Suprapubic skin (tissue), 4 donors: Measurements from ENCODE around the gene HMOX2. TPM values are rescaled to one million over a fixed set of nuclear protein-coding genes. Genes with fewer than 3 reads are reported as not detected.

Source experiments
- DNase-seq, 2 donors: peaks; one replicate each; pipeline ENCODE4 v3.0.0-alpha.2; 2019; ENCODE audit warnings: low spot score in 2 of 2
- H3K27ac ChIP-seq: fragments of 200-600 bp; sonication (generic); one replicate; pipeline ENCODE4 v1.5.1; 2019
- H3K27me3 ChIP-seq: fragments of 200-600 bp; sonication (generic); one replicate; pipeline ENCODE4 v1.5.1; 2019
- H3K36me3 ChIP-seq: fragments of 200-600 bp; sonication (generic); one replicate; pipeline ENCODE4 v1.5.1; 2019
- H3K4me1 ChIP-seq: fragments of 200-600 bp; sonication (generic); one replicate; pipeline ENCODE4 v1.5.1; 2019
- H3K4me3 ChIP-seq: fragments of 200-600 bp; sonication (generic); one replicate; pipeline ENCODE4 v1.5.1; 2019; ENCODE audit warnings: mild to moderate bottlenecking
- H3K9me3 ChIP-seq: fragments of 200-600 bp; sonication (generic); one replicate; pipeline ENCODE4 v1.5.1; 2019
- EP300 ChIP-seq: sonication (generic); formaldehyde crosslinking; IDR thresholded peaks from one replicate; pipeline ENCODE4 v1.6.1; 2017; ENCODE audit warnings: antibody characterized with exemption
- POLR2A ChIP-seq, 2 donors: fragments of 450-650 bp; IDR thresholded peaks; one replicate each; pipeline ENCODE4 v1.6.1; 2017; ENCODE audit warnings: antibody characterized with exemption in 2 of 2, mild to moderate bottlenecking in 2 of 2, moderate library complexity in 2 of 2
- POLR2AphosphoS5 ChIP-seq, 3 donors: sonication (generic); formaldehyde crosslinking; IDR thresholded peaks; one replicate each; pipeline ENCODE4 v1.6.1; 2017; ENCODE audit warnings: antibody characterized with exemption in 3 of 3
- WGBS: methylation state at CpG from one replicate; pipeline ENCODE4 v1.1.5; 2018; 5-methylcytosine and 5-hydroxymethylcytosine counted together
- total RNA-seq, 4 donors: library from RNA; depleted of rRNA; stranded (reverse); fragments of >200 nt; gene quantifications; one replicate each; pipeline ENCODE4 v1.1.0, GENCODE V29; 2016
- TF ChIP-seq, protein P1 (sequence below), 2 donors: fragments of 200-600 bp in 1 of 2; fragments of 450-650 bp in 1 of 2; sonication (generic) in 1 of 2; IDR thresholded peaks; one replicate each; pipeline ENCODE4 v1.5.1; 2016 to 2019; ENCODE audit warnings: antibody characterized with exemption in 2 of 2, mild to moderate bottlenecking in 1 of 2, moderate library complexity in 1 of 2

The HMOX2 gene
- total RNA-seq, 4 donors from 2014 or later: 43.6 to 64.3 (median 52.7) TPM

DNA sequence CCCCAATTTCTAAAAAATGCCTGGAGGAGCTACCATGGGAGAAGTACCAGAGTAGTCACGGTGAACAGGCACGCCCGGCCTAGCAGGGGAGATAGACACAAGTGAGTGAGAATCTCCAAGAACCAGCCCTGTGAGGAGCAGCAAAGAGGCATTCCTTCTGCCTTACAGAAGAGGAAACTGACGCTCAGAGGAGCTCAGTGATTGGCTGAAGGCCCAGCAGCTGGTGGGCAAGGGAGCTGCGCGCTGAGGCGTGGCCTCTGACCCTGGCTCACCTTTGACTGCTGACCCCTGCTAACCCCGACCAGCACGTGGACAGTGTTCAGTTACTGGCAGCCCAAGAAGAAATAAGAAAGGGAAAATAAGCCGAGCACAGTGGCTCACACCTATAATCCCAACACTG, 81.8 kb downstream of the HMOX2 start:
- Histone ChIP-seq H3K27ac (no peak overlapping the region), H3K27me3 (no peaks in the 10 kb centered on the region), H3K9me3 (no peaks in the 10 kb centered on the region), H3K4me1 (no peaks in the 10 kb centered on the region), H3K36me3 (no peaks in the 10 kb centered on the region), H3K4me3 (no peak overlapping the region)
- 70% methylated on average over 10 of the region's 10 CpGs for WGBS
- DNase-seq: no peak
- TF ChIP-seq POLR2A (IDR thresholded peaks at IDR 0.05) (no peak), EP300 (no peak), POLR2AphosphoS5 (IDR thresholded peaks at IDR 0.05) (no peak)
- TF ChIP-seq, protein P1, sequence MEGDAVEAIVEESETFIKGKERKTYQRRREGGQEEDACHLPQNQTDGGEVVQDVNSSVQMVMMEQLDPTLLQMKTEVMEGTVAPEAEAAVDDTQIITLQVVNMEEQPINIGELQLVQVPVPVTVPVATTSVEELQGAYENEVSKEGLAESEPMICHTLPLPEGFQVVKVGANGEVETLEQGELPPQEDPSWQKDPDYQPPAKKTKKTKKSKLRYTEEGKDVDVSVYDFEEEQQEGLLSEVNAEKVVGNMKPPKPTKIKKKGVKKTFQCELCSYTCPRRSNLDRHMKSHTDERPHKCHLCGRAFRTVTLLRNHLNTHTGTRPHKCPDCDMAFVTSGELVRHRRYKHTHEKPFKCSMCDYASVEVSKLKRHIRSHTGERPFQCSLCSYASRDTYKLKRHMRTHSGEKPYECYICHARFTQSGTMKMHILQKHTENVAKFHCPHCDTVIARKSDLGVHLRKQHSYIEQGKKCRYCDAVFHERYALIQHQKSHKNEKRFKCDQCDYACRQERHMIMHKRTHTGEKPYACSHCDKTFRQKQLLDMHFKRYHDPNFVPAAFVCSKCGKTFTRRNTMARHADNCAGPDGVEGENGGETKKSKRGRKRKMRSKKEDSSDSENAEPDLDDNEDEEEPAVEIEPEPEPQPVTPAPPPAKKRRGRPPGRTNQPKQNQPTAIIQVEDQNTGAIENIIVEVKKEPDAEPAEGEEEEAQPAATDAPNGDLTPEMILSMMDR (IDR thresholded peaks at IDR 0.05): no peak

Other genes starting within 250 kb of the HMOX2 start
- gene SRL, start 234.3 kb upstream of the HMOX2 start, total RNA-seq: 1 to 10 TPM in 1 of 4 donors, under 1 TPM in 3; 0.16 to 1.4 (median 0.52) TPM
- 10 to 100 TPM; 12.0 to 18.3 (median 14.9) TPM for gene TFAP4, start 203.4 kb upstream of the HMOX2 start, total RNA-seq
- 1 to 10 TPM; 1.1 to 3.1 (median 2.3) TPM for gene GLIS2, start 160.3 kb upstream of the HMOX2 start, total RNA-seq
- 10 to 100 TPM; 23.8 to 54.7 (median 46.1) TPM for gene PAM16, start 125.1 kb upstream of the HMOX2 start, total RNA-seq
- 10 to 100 TPM; 10.8 to 23.3 (median 22.3) TPM for gene VASN, start 104.5 kb upstream of the HMOX2 start, total RNA-seq
- 10 to 100 TPM; 18.8 to 29.6 (median 25.7) TPM for gene CORO7, start 59.8 kb upstream of the HMOX2 start, total RNA-seq
- gene DNAJA3, start 50.5 kb upstream of the HMOX2 start, total RNA-seq: 10 to 100 TPM; 41.1 to 70.9 (median 48.7) TPM
- 10 to 100 TPM; 52.7 to 72.3 (median 61.6) TPM for gene NMRAL1, start 1.8 kb upstream of the HMOX2 start, total RNA-seq
- gene CDIP1, start 62.4 kb downstream of the HMOX2 start, total RNA-seq: 10 to 100 TPM; 14.7 to 30.0 (median 21.3) TPM
- 1 to 10 TPM in 1 of 4 donors, under 1 TPM in 3; 0.15 to 1.2 (median 0.33) TPM for gene C16orf96, start 79.9 kb downstream of the HMOX2 start, total RNA-seq
- gene UBALD1, start 138.5 kb downstream of the HMOX2 start, total RNA-seq: 10 to 100 TPM; 11.5 to 29.7 (median 15.2) TPM
- gene MGRN1, start 148.4 kb downstream of the HMOX2 start, total RNA-seq: 10 to 100 TPM; 30.8 to 58.2 (median 44.8) TPM
- 10 to 100 TPM; 19.9 to 32.7 (median 24.6) TPM for gene NUDT16L1, start 217.2 kb downstream of the HMOX2 start, total RNA-seq